OCI-LY7 (cell line): Measurements from ENCODE around the gene MEST. TPM values are rescaled to one million over a fixed set of nuclear protein-coding genes. Genes with fewer than 3 reads are reported as not detected.

Source experiments
- BruUV-seq: library from RNA; stranded (reverse); fragments of 400-500 nt; replicated peaks from 2 replicates; lab custom pipeline; 2021; lab: Mats Ljungman, UMichigan
- CTCF ChIA-PET: fragments of 300-600 bp; sonication (Branson Sonifier 250); formaldehyde crosslinking; loops from one replicate; lab custom pipeline; 2022; ENCODE audit warnings: antibody characterized with exemption; ENCODE audit not compliant: unreplicated experiment; lab: Charles Lee
- POLR2A ChIA-PET: fragments of 300-600 bp; sonication (Branson Sonifier 250); formaldehyde crosslinking; loops from one replicate; lab custom pipeline; 2022; ENCODE audit warnings: antibody characterized with exemption; lab: Charles Lee
- DNase-seq: peaks from one replicate; pipeline ENCODE4 v3.0.0-alpha.2; 2015; ENCODE audit warnings: low spot score
- H2AFZ ChIP-seq: fragments of 200-600 bp; sonication (generic), shearing (Covaris generic); 2 replicates; pipeline ENCODE4 v1.6.1; 2014; ENCODE audit warnings: mild to moderate bottlenecking, antibody characterized with exemption, low read length, moderate library complexity
- H3K27ac ChIP-seq: fragments of 200-600 bp; sonication (generic); 2 replicates; pipeline ENCODE4 v1.5.1; 2014; ENCODE audit warnings: mixed run types, low read depth, mild to moderate bottlenecking, moderate library complexity, low read length, inconsistent platforms; ENCODE audit not compliant: poor library complexity, severe bottlenecking
- H3K36me3 ChIP-seq: fragments of 200-600 bp; sonication (generic); 2 replicates; pipeline ENCODE4 v1.6.1; 2014; ENCODE audit warnings: mild to moderate bottlenecking, antibody characterized with exemption, low read length, moderate library complexity, mixed read lengths; ENCODE audit not compliant: insufficient read depth
- H3K4me1 ChIP-seq: fragments of 200-600 bp; sonication (generic); 2 replicates; pipeline ENCODE4 v1.5.1; 2014; ENCODE audit warnings: mild to moderate bottlenecking, low read length; ENCODE audit not compliant: insufficient read depth, poor library complexity, severe bottlenecking
- H3K4me2 ChIP-seq: fragments of 200-600 bp; sonication (generic); 2 replicates; pipeline ENCODE4 v1.6.1; 2014; ENCODE audit warnings: mild to moderate bottlenecking, low read length
- H3K4me3 ChIP-seq: fragments of 200-600 bp; sonication (generic); 2 replicates; pipeline ENCODE4 v1.5.1; 2014; ENCODE audit warnings: mild to moderate bottlenecking, low read depth, low read length; ENCODE audit not compliant: poor library complexity, severe bottlenecking
- H3K79me2 ChIP-seq: fragments of 200-600 bp; sonication (generic); 2 replicates; pipeline ENCODE4 v1.6.1; 2016; ENCODE audit warnings: low read depth, mild to moderate bottlenecking, low read length, moderate library complexity, mixed read lengths; ENCODE audit not compliant: insufficient read depth
- H3K9me2 ChIP-seq: fragments of 200-600 bp; sonication (generic); 2 replicates; pipeline ENCODE4 v1.6.1; 2016; ENCODE audit warnings: mild to moderate bottlenecking, low read length, mixed read lengths; ENCODE audit not compliant: insufficient read depth
- H3K9me3 ChIP-seq: fragments of 200-600 bp; sonication (generic); 2 replicates; pipeline ENCODE4 v1.6.1; 2014; ENCODE audit warnings: mild to moderate bottlenecking, mixed run types, low read length, mixed read lengths
- H4K20me1 ChIP-seq: fragments of 200-600 bp; sonication (generic); 2 replicates; pipeline ENCODE4 v1.6.1; 2014; ENCODE audit warnings: mild to moderate bottlenecking, antibody characterized with exemption, low read length, moderate library complexity, mixed read lengths; ENCODE audit not compliant: insufficient read depth
- EZH2phosphoT487 ChIP-seq: fragments of 200-600 bp; sonication (generic); IDR thresholded peaks from 2 replicates; pipeline ENCODE4 v1.6.1; 2018; ENCODE audit warnings: low read depth, borderline replicate concordance, mild to moderate bottlenecking, mixed run types, antibody characterized with exemption, low read length, moderate library complexity, mixed read lengths
- intact Hi-C: fragments of 100-400 bp; cut with micrococcal nuclease; formaldehyde crosslinking; loops from one replicate; pipeline ENCODE4 v1.10.0; 2022; ENCODE audit not compliant: unreplicated experiment
- total RNA-seq, 2 experiments: library from RNA; depleted of rRNA in 1 of 2; stranded (reverse); fragments of >200 nt in 1 of 2; shearing (Covaris generic) in 1 of 2; gene quantifications; 2 replicates each; pipeline ENCODE4 v1.2.3, GENCODE V29; 2014 to 2022
- TF ChIP-seq, protein P1 (sequence below): fragments of 200-600 bp; sonication (generic); conservative IDR thresholded peaks from 2 replicates; pipeline ENCODE4 v1.5.1; 2014; ENCODE audit warnings: mild to moderate bottlenecking, antibody characterized with exemption, low read length, moderate library complexity, mixed read lengths

The MEST gene
- total RNA-seq, 2 experiments from 2014 or later = 1.5 to 5.2 TPM

DNA sequence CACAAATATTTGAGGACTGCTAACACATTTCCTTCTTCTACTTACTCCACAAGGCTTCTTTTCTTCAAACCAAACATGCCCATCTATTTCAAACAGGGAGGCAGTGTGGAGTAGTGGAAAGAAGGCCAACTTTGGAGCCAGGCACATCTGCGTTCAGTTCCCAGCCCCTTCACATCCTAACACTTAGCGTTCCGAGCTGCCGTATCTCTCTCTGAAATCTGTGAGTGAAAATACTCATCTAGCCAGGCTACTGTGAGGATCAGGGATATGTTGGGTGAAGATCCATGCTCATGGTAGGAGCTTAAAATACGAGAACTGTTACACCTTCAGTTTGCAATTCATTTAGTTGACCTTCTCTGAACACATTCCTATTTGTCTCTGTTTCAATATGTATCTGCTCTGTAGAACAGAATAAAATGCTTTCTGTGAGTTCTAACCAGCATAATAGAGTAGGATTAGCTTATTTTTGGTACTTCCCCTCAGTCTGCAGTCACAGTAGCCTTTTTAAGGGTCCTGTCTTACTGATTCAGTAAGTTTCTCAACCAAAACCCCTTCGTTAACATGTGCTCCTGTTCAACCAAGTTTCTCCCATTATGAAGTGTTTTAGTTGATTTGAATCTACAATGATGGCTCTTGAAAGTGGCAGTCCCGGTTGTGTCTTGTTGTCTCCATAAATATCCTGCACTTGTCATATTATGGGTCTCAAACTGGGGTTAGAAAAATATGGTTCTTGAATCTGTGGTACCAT, 3.3 kb upstream of the MEST start:
- ChIA-PET POLR2A (interaction anchor here (0.6 to 1.8 kb wide), 2 partner anchors 30 to 1392 kb away, joined by 3 to 4 read pairs; no protein-coding TSS in a partner anchor), CTCF (no interaction called here)
- Histone ChIP-seq H3K9me3 (no peaks in the 10 kb centered on the region), H3K9me2 (no peaks in the 10 kb centered on the region), H3K79me2 (no peaks in the 10 kb centered on the region), H4K20me1 (no peaks in the 10 kb centered on the region), H3K36me3 (no peaks in the 10 kb centered on the region), H3K27ac (no peak overlapping the region), H3K4me3 (no peak overlapping the region), H3K4me1 (peaks cover 5% of the 10 kb centered on the region), H3K4me2 (no peak overlapping the region), H2AFZ (no peak overlapping the region)
- DNase-seq = no peak
- intact Hi-C loops = no loop called here
- TF ChIP-seq, protein P1, sequence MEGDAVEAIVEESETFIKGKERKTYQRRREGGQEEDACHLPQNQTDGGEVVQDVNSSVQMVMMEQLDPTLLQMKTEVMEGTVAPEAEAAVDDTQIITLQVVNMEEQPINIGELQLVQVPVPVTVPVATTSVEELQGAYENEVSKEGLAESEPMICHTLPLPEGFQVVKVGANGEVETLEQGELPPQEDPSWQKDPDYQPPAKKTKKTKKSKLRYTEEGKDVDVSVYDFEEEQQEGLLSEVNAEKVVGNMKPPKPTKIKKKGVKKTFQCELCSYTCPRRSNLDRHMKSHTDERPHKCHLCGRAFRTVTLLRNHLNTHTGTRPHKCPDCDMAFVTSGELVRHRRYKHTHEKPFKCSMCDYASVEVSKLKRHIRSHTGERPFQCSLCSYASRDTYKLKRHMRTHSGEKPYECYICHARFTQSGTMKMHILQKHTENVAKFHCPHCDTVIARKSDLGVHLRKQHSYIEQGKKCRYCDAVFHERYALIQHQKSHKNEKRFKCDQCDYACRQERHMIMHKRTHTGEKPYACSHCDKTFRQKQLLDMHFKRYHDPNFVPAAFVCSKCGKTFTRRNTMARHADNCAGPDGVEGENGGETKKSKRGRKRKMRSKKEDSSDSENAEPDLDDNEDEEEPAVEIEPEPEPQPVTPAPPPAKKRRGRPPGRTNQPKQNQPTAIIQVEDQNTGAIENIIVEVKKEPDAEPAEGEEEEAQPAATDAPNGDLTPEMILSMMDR = no peak
- no peak for TF ChIP-seq EZH2phosphoT487
- BruUV-seq = no TSS peak

DNA sequence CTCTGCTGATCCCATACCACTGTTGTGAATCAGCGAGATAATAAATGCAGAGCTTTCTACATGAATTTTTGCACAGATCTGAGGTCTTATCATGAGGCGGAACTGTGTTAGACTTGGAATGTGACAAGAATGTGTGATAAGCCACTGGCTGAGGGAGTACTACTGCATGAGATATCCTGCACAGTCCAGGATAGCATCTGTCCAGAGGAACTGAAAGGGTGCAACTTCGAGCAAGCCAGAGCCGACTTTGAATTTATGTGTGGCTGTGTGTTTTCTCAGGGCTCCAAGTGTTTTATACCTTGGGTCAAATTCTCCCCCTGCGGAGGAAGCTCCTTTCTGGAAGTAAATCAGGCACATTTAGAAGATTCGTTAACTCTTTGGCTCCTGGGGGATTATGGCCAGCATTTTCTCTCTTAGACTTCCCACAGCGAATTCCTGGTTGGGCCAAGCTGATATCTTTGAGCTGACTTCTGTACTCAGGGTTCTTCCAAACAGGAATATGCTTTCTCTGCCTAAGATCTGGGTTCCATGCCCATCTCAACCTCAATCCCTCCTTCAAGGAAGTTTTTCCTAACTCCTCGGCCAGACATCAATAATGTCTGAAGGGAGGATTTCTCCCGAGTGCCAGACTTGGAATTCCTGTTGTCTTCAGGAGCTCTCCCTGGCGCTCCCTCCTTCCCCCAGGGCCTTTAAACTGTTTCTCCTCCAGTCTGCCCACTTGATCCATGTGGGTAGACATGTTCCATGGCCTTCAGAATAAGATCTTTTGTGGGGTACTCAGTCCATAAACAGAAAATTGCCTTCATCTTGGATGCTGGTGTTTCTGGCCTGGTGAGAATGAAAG, 2.5 kb upstream of the MEST start:
- no peak overlapping the region for H3K4me3 ChIP-seq
- H2AFZ ChIP-seq = no peak overlapping the region
- ChIA-PET POLR2A (no interaction called here), CTCF (no interaction called here)
- no peaks in the 10 kb centered on the region for H3K9me3 ChIP-seq
- intact Hi-C loops = no loop called here
- BruUV-seq = no TSS peak
- no peaks in the 10 kb centered on the region for H3K36me3 ChIP-seq
- no peak for DNase-seq
- no peak overlapping the region for H3K27ac ChIP-seq
- no peaks in the 10 kb centered on the region for H3K9me2 ChIP-seq
- H3K4me1 ChIP-seq = peaks cover 5% of the 10 kb centered on the region
- H4K20me1 ChIP-seq = no peaks in the 10 kb centered on the region
- no peaks in the 10 kb centered on the region for H3K79me2 ChIP-seq
- H3K4me2 ChIP-seq = no peak overlapping the region
- TF ChIP-seq EZH2phosphoT487 = no peak
- TF ChIP-seq, protein P1 = no peak
